ENCODE data around the gene ECE1. TPM values are rescaled to one million over a fixed set of nuclear protein-coding genes. Genes with fewer than 3 reads are reported as not detected.

Gene ECE1
- total RNA-seq, 2 donors from 2014 or later = 66.2 to 138 TPM

DNA sequence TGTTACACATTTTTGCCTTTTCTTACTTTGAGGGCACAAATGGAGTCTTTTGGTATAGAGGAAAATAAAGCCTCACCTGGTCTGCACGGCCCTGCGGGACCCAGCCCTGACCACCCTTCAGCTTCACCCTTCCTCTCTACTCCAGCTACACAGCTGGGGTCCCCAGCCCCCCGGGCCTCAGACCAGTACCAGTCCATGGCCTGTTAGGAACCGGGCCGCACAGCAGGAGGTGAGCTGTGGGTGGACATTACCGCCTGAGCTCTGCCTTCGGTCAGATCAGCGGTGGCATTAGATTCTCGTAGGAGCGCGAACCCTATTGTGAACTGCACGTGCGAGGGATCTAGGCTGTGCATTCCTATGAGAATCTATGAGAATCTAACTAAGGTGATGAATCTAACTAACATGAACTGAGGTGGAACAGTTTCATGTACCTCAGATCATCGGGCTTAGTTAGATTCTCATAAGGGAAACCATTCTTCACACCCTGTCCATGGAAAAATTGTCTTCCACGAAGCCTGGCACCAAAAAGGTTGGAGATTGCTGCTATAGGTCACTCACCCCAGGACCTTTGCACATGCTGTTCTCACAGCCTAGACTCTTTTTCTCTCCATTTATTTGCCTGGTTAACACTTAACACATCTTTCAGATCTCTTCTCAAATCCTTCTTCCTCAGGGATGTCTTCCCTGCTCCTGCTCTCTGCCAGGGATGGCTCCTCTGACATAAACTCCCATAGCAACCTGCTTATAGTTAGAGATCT, 37.5 kb upstream of the ECE1 start:
- DNase-seq (no peak), ATAC-seq (no peak)
- intact Hi-C loops (cut with DNase I) = no loop called here

DNA sequence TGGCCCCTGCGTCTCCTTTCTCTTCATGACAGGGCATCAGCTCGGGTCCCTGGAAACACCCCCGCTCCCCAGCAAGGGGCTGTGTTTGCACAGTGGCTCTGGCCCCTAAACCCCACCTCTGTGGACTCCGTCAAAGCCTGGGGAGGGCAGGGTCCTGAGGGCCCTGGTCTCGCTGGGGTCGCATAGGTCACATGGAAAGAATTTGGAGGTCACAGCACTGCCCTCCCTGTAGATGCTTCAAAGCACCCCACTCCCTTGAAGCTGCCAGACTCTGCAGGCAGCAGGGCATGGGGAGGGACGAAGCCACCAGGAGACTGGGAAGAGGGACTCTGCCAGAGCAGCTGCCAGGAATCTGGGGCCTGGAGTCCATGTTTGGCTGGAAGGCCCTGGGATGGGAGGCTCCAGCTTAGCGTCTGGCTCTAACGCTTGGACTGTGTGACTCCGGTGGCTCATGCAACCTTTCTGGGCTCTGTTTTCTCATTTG, 36.6 kb upstream of the ECE1 start:
- ATAC-seq (peak; percentile 20 to 58), DNase-seq (no peak)
- intact Hi-C loops (cut with DNase I) = no loop called here

DNA sequence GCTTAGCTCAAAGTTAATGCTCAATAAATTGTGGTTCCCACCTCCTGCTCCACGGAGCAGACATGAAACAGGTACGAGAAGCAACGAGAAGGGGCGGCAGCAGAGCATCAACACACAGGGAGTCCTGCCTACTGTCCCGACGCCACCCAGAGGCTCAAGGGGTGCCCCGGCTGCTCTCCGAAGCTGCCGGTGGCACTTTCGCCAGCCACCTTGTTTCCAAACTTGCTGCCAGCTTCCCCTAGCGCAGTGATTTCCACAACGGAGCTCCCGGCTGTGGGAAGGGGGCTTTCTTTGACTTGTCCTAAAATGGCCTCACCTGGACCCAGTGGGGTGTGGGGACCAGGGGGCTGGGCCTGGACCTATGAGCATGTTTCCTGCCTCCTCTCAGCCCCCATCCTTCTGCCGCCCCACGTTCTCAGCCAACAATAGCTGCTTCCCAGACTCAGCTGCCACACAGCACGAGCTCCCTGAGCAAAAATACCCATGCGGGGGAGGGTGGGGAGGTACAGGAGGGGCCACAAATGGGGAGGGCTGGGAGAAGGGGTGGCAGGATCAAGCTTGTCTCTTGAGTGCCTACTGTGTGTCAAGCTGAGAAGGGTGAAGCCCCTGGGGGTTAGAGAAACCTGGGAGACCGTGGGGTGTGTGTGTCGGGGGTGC, 35.6 kb upstream of the ECE1 start:
- no peak for DNase-seq
- ATAC-seq = peak in 1 of 2 donors; percentile 3
- intact Hi-C loops (cut with DNase I) = no loop called here

DNA sequence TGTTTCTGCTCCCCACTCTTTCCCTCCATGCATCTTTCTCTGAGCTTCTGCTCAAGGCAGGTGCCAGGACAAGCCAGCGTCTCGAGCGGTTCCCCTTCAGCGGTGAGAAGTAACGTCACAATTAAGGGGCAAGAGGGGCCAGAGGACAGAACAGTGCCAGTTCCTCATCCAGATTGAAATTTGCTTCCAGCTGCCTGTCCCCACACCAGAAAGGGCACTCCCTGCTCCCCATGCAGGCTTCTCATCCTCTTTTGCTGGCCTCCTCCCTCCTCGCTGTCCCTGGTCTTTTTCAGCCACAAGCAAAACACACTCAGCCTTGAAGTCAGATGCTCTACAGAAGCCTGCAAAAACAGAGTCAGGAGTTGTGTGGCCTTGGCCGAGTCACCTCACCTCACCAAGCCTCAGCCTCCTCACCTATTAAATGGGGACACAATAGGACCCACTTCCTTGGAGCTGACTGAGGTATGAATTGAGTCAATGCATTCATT, 35.0 kb upstream of the ECE1 start:
- DNase-seq (no peak), ATAC-seq (no peak)
- intact Hi-C loops (cut with DNase I) = no loop called here

DNA sequence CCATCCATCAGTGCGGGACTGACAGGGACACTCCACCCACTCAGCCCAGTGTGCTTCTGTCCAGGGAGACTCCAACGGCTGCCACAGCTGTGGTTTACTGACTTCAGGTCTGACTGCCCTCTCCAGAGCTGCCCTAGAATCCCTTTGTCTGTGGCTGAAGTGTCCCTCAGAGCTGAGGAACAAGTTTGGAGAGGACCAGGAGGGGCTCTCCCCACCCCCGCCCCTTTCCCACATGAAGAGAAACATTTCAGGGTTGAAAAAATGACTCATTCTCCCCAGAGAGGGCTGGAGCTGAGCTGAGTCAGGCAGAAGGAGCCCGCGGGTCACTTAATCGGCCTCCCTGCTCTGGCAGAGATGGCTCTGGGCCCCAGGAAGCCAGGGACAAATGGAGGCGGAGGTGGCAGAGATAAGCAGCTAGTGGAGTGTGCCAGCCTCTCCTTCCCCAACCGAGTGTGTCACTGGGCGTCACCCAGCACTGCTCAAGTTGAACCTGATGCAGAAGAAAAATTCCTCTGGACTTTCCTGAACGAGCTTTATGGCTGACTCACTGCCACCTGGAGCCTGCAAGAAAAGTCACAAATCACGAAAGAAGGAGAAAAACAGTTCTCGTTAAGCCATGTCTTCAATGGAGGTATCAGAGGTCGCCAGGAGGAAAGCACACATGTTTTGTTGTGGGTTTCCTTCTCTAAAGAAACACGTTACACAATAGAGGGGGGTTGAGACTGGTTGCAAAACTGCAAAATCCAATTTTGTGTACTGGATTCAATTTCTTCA, 34.3 kb upstream of the ECE1 start:
- intact Hi-C loops (cut with DNase I) = no loop called here
- ATAC-seq (peak; percentile 72 to 86), DNase-seq (peak; percentile 89)

DNA sequence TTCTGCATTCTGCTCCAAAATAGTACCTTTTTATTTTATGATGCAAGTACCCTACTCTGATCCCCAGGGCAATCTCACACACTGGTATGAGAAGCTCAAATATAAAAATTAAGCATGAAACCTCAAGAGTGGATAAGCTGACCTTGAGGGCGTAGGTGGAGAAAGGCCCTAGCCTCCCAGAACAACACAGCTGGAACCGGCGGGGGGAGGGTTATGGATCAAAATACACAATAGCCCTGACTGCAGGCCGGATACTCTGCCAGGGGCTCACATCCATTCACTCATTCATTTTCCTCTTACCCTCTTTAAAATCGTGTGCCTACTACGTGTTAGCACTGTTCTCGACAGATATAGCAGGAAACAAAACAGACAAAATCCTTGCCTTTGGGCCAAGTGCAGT, 32.8 kb upstream of the ECE1 start:
- ATAC-seq = no peak
- intact Hi-C loops (cut with DNase I) = no loop called here
- no peak for DNase-seq

DNA sequence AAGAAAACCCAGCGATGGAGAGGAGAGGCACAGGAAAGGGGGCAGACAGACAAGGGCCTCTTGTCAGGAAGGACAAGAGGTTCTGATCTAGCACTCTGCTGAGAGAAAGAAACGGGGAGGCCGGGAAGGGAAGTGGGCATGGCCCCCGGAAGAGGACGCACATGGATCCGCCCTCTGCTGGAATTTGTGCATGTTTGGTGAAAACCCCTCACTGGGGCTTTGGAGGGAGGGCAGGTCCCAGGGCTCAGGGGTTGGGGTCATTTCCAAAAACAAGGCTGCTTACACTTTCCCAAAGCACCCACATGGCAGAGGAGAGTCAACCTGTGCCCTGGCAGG, 32.4 kb upstream of the ECE1 start:
- intact Hi-C loops (cut with DNase I) = no loop called here

DNA sequence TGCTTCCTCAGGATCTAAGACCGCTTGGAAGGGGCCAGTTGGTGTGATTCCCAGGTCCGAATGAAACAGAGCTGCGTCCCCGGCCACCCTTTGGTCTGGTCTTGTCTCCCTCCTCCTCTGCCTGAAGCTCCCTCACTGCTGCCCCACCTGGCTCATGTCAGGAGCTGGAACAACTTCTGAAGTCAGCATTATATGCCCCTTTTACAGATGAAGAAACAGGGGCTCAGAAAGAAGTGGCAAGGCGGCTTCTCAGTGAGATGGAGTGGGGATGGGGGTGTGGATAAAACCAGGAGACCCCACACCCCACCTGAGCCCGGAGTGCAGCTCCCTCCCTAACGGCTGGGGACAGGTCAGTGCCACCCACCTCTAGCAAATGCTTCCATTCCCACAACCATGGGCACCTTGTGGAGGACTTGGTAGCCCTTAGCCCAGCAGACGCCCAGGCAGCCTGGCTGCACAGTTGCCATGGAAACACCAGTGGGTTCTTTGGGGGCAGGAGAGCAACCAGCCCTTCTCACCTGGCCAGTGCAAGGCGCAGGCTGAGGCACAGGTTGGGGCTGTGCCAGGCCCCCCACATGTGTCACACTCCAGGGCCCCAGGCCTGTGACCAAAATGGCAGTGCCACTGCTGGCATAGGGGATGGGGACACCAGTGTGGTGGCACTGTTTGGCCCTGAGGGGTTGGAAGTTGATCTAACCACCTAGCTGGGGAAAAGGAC, 31.9 kb upstream of the ECE1 start:
- DNase-seq = no peak
- no peak for ATAC-seq
- intact Hi-C loops (cut with DNase I) = no loop called here

More for the DNA sequence above, 32.4 kb upstream of the ECE1 start:
- DNase-seq (no peak), ATAC-seq (no peak)

DNA sequence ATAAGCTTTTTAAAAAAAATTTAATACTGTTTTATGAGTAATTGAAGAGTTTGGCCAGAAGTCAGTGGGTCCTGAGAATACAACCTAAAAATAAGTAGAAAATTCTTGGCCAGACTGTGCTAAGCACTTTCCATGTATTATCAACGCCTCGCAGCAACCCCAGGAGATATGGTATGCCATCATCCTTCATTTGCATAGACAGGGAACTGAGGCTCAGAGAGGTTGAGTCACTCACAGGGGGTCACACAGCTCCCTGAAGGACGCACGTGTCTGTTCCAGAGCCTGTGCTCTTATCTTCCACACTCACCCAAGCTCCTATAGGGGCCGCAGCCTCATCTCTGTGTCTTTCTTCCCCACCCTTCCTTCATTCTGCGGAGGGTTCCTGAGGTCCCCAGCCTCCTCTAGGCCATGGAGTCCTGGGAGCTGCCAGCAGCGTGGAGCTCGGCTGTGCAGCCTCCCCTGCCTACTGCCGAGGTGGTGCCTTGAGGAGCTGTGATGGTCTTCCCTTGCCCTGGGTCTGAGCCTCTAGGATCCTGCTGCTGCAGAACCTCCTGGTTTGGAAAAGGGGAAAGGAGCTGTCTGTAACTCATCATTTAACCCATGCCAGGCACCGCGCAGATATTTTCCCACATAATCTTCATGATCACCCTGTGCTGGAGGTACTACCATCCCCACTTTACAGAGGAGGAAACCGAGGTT, 30.3 kb upstream of the ECE1 start:
- intact Hi-C loops (cut with DNase I) = no loop called here
- ATAC-seq = peak in 1 of 2 donors; percentile 5
- no peak for DNase-seq

DNA sequence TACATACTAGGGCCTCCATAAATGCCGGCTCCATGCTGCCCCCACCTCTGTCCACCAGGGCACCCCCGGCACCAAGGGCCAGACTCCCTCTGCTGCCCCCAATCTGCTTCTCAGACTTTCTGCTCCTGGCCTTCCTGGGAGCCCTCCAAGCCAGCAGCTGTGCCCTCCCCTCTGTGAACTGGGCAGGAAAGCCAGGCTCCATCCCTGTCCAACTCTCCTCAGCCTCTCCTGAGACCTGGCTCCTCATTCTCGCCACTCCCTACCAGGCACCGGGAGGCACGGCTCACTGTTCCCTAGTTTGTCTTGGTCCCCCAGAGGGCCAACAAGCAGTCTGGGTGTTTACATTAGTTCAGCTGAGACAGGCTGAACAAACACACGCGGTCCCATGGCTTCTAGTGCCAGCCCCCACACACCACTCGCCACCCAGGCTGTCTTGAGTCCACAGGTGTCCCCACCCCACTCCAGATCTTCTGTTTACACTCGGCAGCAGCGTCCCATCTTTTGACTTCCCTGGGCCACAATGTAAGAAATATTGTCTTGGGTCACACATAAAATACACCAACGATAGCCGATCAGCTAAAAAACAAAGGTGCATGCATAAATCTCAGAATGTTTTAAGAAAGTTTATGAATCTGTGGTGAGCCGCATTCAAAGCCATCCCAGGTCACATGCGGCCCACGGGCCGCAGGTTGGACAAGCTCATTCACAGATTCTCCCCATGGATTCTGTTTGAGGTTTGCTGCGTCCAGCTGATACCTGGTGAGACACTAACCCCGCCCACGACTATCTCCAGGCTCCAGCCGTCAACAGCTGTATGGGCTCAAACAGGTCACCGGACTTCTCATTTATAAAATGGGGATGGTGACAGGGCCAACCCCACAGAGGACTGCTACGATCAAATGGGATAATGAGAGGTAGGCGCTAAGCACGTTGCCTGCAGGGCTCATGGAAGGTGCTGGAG, 29.5 kb upstream of the ECE1 start:
- peak in 1 of 2 donors; percentile 4 for ATAC-seq
- intact Hi-C loops (cut with DNase I) = no loop called here
- DNase-seq = no peak

DNA sequence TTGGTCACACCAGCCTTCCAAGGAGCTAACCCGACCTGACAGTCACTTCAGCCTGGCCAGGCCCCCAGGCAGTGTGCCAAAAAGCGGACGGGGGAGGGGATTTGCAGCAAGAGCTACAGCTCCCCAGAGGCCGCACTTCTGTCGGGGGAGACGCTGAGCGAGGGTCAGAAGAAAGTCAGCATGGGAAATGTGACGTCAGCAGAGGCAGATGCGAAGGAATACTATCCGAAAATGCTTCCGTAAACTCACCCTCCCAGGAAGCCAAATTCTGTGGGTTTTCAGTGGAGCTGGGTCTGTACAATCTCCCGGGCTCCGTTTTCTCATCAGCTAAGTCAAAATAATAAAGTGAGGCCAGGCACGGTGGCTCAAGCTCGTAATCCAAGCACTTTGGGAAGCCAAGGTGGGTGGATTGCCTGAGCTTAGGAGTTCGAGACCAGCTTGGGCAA, 28.5 kb upstream of the ECE1 start:
- ATAC-seq (peak; percentile 48 to 55), DNase-seq (peak; percentile 95)
- intact Hi-C loops (cut with DNase I) = no loop called here

DNA sequence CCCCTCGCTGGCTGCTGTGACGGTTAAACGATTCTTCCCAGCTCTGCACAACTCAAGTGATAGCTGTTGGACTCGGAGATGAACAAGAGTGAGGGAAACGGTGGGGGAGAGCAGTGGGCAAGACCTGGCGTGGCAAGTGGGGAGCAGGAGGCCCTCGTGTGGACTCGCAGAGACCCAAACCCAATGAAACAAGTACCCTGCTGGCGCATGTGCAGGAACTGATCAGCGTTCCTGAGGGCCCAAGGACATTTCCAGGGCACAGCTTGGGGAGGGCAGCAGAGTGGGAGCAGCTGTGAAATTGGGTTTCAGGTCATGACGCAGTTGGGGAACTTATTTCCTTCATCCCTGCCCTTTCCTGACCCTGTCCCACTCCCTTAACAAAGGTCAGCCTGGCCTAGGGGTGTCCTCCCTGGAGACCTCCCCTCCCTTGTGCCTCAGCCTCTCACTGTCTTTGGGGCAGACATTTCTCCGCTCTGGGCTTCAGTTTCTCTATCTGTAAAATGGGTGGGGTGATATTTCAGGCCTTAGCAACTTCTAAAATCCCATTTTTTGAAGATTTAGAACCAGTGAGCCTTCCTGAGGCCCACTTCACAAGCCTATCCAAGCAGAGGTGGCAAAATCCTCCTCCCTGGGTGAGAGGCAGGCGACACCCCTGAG, 27.9 kb upstream of the ECE1 start:
- ATAC-seq (no peak), DNase-seq (no peak)
- intact Hi-C loops (cut with DNase I) = no loop called here

DNA sequence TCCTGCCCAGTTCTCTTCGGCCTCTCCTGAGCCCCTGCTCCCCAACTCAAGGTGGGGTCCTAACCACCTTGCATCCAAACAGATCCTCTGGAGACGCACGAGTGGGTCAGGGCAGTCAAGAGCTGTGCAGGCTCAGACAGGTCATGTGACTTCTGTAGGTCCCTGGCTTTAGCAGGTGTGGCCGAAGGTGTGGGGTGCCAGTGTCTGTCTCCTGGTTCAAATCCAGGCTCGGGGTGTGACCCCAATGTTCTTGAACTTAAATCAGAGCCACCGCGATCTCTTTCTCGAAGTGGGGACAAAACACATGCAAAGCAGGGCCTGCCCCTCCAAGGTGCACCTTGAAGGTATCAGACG, 27.4 kb upstream of the ECE1 start:
- intact Hi-C loops (cut with DNase I) = no loop called here
- ATAC-seq (no peak), DNase-seq (no peak)

DNA sequence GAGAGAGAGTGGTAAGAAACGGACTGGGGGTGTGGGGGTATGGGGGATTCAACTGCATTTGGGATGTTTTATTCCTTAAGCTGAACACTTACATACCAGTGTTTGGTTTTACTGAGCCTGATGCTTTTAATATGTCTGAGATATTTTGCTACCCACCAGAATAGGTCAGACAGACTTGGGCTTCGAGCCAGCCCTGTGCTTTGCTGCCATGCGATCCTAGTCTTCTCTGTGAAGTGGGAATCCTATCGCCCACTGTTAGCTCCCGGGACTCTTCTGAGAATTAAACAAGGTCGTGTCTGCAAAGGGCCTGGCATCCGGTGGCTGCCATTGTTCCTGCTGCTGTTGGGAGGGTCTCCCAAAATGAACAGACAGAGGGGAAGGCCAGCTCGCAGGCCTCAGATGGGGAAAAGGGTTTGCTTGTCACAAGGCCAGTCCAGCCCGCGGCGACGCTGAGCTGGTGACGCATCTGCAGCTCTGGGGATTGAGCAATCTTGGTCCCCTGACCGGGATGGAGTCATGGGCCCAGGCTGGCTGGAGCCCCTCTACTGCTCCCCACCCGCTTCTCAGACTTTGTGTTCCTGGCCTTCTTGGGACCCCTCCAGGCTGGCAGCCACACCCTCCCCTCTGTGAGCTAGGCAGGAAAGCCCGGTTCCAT, 26.9 kb upstream of the ECE1 start:
- peak; percentile 74 to 78 for ATAC-seq
- intact Hi-C loops (cut with DNase I) = no loop called here
- DNase-seq = peak; percentile 91

DNA sequence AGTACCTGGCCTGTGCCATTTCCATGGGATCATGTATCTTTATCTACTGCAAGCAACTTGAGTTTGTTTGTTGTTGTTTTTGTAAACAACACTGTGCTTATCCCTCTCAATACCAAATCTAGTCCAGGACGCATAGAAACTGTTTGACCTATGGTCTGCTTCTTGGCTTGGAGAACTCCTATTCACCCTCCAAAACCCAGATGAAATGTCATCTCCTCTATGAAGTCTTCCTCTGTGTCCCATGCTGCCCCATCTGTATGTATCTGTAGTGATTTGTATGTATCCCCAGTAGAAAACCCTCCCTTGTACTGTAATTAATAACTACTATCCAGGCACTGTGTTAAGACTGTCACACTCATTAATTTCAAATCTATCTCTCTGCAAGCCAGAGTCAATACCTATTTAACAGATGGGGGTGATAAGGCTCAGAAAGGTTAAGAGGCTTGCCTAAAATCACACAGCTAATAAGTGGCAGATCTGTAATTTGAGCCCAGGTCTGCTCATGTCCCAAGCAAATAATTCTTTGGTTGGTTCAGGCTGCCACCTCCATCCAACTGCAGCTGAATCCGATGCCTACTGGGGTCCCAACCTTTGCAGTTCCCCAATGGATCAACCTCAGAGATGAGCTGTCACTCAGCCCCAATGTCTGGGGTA, 24.6 kb upstream of the ECE1 start:
- ATAC-seq = no peak
- intact Hi-C loops (cut with DNase I) = no loop called here
- DNase-seq = no peak

Measured in left cardiac atrium (tissue), 4 donors.